HG02571 (cell line): Measurements from ENCODE around the gene FNTB.
"Not testable (repeated sequence)": the region's sequence is repeated elsewhere in the genome, so short reads cannot be mapped to it uniquely, and the experiment has no call there.

Experiments
- ATAC-seq: cut with Tn5 transposase; IDR thresholded peaks from one replicate; pipeline ENCODE4 v1.9.1; 2021; ENCODE audit warnings: mild to moderate bottlenecking, moderate library complexity; ENCODE audit not compliant: unreplicated experiment

Gene FNTB

GRCh38 chr14:65080960-65081747, 94.5 kb downstream of the FNTB start:
- ATAC-seq: no peak

- ATAC-seq: no peak
Observed at GRCh38 chr14:65082930-65083329, 96.2 kb downstream of the FNTB start.

GRCh38 chr14:65084554-65085505, 98.1 kb downstream of the FNTB start:
- ATAC-seq: no peak

GRCh38 chr14:65086686-65087085, 100.0 kb downstream of the FNTB start:
- ATAC-seq: not testable (repeated sequence)

DNA sequence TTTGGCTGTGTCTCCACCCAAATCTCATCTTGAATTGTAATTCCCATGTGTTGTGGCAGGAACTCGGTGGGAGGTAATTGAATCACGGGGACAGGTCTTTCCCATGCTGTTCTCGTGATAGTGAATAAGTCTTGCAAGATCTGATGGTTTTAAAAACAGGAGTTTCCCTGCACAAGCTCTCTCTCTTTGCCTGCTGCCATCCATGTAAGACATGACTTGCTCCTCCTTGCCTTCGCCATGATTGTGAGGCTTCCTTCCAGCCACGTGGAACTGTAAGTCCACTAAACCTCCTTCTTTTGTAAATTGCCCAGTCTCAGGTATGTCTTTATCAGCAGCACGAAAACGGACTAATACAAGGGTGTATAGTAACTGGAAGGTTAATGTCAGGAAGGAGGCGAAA, 101.1 kb downstream of the FNTB start:
- not testable (repeated sequence) for ATAC-seq

- no peak for ATAC-seq
Observed at GRCh38 chr14:65092349-65092748, 105.7 kb downstream of the FNTB start.

GRCh38 chr14:65095633-65096205, 109.0 kb downstream of the FNTB start:
- ATAC-seq: no peak

DNA sequence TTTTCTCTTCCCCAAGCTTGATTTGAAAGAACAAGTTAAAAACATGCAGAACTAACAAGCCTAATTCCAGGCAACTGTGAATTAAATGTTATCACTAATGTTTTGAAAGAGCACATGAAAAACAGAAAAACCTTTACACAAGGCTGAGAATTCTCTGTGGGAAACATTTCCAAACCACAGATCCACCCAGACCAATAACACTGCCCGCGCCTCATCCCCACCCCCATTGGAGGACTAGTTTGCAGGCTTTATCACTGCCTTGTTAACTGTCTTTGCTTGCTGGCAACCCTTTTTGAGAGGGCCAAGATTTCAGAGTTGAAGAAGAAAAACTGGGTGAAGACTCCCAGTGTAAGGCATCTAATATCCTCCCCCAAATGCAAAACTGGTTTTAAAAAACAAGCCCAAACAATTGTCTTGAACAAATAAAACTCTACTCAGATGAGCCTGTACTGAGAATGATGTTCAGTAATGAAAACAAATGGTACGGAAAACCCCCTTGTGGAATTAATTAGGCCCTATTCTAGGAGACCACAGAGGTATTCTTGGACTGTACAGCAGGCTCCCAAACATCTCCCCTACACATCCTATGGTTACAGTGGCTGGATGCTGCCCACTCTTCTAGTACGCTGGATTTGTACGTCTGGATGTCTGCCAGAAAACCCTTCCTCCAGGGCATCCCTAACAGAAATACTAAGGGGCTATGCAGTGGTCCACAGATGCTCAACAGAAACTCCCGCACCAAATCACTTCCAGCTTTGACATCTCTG, 109.8 kb downstream of the FNTB start:
- ATAC-seq: no peak

GRCh38 chr14:65098586-65098985, 111.9 kb downstream of the FNTB start:
- no peak for ATAC-seq

DNA sequence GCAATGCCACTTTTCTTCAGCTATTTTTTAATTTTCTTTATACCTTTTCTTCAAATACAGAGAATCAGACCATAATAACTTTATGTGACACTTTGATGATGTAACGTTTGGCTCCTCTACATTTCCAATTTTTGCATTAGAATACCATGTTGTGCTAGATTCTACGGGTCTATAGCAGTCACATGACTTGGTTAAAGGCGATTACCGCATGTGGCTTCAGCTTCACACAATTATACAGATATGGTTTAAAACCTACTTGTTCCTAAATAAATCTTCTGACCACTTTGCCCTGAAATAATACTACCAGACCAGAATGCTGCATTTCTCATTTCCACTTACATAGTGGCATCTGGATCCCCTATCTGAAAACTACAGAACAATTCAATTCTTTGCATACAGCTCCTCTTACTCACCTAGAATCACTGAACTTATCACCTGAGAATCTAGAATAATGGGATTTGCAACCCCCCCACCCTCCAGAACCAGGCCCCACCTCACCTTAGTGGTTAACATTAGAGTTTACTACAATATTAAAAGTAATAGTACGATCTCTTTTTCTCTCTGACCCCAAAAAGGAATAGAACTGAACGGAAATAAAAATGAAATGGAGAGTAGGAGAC, 114.3 kb downstream of the FNTB start:
- no peak for ATAC-seq

DNA sequence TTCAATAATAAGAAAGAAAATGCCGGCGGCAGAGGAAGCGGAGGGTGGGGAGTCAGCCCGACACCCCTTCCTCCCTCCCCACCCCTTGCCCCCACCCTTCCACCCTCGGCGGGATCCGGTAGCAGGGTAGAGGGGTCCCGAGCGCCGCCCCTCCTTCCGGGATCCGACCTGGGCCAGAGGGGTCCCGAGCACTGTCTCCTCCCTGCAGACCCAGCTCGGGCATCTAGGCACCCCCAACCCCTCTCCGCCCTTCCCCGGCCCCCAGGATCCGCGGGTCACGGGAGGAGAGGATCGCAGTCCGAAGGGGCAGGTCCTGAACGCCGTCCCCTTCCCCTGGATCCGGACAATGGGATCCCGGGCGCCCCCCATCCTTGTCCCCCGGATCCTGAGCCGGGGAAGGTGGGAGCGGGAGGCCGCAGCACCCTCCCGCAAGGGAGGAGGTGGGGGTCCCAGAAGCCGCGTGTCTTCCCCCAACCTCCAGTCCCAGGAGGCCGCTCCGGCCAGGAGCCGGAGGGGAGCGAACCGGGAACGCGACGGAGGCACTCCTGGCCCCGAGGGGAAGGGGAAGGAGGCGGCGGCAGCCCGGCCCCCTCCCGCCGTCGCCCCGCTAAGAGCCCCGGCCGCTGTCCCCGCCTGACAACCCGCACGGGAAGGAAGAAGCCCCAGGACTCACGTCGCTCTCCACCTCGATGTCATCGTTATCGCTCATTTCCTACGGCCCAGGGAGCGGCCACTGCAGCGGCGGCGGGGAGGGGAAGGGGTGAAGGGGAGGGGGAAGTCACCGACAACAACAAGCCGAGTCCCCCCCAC, 115.1 kb downstream of the FNTB start:
- ATAC-seq: no peak

- peak; percentile 90 for ATAC-seq
Observed at GRCh38 chr14:65102441-65103149, 115.9 kb downstream of the FNTB start, which contains the start of gene MAX. MAX (minus strand) TSS chr14:65102517; CDS start chr14:65102339, 178 bp downstream.

- no peak for ATAC-seq
Observed at GRCh38 chr14:65103150-65103760, 116.6 kb downstream of the FNTB start.

GRCh38 chr14:65104791-65105190, 118.1 kb downstream of the FNTB start:
- ATAC-seq: no peak

GRCh38 chr14:65106316-65106715, 119.6 kb downstream of the FNTB start:
- no peak for ATAC-seq

GRCh38 chr14:65106736-65107135, 120.0 kb downstream of the FNTB start:
- ATAC-seq: no peak

DNA sequence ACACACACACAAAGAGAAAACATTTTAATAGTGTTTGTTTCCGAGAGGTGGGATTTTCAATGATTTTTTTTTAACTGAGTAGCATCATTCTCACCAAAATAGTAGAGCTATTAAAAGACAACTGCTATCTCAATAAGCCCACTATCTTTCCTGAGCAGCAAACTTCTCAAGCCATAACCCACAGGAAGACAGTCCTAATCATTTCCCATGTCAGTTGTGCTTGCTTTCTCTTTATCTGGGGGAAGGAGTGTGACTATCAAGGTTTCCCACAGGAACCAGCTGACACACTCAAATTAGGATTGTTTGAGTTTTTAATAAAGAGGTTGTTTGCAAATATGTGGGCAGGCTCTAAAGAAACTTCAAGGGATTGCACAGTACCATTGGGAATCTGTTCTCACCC, 120.5 kb downstream of the FNTB start:
- no peak for ATAC-seq

DNA sequence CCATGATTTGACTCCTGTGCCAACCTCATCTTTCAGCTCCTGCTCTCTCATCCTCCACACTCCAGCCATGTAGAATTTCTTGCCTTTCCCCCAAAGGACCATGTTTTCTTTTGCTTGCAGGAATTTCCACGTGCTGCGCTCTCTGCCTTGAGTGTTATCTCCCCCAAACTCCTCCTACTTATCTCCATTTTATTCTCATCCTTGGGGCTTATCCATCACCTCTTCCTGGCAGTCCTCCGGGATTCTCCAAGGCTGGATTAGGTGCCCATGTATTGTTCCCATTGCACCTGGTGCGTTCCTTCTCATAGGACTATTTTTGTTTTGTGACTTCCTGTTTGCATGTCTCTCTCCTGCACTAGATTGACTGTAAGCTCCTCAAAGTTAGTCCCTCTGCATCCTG, 122.7 kb downstream of the FNTB start:
- no peak for ATAC-seq
